LoVo (cell line): Measurements from ENCODE around the gene NLRC3.
"Not testable (repeated sequence)": the region's sequence is repeated elsewhere in the genome, so short reads cannot be mapped to it uniquely, and the experiment has no call there.

Experiments
- DNase-seq: peaks from one replicate; pipeline ENCODE4 v3.0.0-alpha.2; 2016; ENCODE audit warnings: low spot score

NLRC3 gene, protein sequence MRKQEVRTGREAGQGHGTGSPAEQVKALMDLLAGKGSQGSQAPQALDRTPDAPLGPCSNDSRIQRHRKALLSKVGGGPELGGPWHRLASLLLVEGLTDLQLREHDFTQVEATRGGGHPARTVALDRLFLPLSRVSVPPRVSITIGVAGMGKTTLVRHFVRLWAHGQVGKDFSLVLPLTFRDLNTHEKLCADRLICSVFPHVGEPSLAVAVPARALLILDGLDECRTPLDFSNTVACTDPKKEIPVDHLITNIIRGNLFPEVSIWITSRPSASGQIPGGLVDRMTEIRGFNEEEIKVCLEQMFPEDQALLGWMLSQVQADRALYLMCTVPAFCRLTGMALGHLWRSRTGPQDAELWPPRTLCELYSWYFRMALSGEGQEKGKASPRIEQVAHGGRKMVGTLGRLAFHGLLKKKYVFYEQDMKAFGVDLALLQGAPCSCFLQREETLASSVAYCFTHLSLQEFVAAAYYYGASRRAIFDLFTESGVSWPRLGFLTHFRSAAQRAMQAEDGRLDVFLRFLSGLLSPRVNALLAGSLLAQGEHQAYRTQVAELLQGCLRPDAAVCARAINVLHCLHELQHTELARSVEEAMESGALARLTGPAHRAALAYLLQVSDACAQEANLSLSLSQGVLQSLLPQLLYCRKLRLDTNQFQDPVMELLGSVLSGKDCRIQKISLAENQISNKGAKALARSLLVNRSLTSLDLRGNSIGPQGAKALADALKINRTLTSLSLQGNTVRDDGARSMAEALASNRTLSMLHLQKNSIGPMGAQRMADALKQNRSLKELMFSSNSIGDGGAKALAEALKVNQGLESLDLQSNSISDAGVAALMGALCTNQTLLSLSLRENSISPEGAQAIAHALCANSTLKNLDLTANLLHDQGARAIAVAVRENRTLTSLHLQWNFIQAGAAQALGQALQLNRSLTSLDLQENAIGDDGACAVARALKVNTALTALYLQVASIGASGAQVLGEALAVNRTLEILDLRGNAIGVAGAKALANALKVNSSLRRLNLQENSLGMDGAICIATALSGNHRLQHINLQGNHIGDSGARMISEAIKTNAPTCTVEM

GRCh38 chr16:3577302-3577752 lies at the start of gene NLRC3:
TSS of gene NLRC3 (minus strand) at chr16:3577403. CDS start at chr16:3565036, 12,367 bp downstream.
- no peak for DNase-seq

DNA sequence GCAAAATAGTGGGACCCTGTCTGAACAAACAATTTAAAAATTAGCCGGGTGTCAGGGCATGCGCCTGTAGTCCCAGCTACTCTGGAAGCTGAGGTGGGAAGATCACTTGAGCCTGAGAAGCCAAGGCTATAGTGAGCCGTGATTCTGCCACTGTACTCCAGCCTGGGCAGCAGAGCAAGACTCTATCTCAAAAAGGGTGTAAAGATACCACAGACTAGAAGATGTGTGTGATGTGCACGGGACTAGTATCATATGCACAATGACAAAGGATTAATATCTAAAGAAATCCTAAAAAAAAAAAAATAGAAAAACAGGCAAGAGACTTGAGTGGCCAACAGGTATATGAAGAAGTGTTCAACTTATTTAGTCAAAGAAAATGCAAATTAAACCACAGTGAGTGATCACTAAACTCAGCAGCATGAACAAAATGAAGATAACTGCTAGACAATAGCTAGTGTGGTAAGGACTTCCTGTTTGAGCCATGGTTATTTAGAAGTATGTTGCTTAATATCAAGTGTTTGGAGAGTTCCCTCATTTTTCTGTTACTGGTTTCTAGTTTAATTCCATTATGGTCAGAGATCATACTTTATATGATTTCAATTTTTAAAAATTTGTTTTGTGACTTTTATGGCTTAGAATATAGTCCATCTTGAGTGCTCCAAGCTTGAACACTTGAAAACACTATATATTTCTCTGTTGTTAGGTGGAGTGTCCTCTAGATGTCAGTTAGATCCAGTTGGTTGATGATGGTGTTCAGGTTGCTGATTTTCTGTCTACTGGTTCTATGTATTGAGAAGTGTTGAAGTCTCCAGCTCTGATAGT lies 48.9 kb upstream of the NLRC3 start:
- no peak for DNase-seq

DNA sequence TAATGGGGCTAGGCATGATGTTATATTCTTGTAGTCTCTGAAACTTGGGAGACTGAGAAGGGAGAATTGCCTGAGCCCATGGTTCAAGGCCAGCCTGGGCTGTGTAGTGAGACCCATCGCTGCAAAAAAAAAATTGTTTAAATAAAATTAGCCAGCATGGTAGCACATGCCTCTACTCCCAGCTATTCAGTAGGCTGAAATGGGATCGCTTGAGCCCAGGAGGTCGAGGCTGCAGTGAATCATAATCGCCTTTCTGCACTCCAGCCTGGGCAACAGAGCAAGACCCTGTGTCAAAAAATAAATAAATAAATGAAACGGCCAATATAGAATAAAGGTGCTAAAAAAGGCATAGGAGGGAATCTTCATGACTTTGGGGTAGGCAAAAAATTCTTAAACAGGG lies 48.1 kb upstream of the NLRC3 start:
- DNase-seq = no peak

- DNase-seq = no peak
Observed at GRCh38 chr16:3623642-3624041, 46.4 kb upstream of the NLRC3 start.

- DNase-seq = peak; percentile 75
Observed at GRCh38 chr16:3618769-3619141, 41.6 kb upstream of the NLRC3 start.

GRCh38 chr16:3612510-3613466 lies 35.6 kb upstream of the NLRC3 start:
- DNase-seq = no peak

DNA sequence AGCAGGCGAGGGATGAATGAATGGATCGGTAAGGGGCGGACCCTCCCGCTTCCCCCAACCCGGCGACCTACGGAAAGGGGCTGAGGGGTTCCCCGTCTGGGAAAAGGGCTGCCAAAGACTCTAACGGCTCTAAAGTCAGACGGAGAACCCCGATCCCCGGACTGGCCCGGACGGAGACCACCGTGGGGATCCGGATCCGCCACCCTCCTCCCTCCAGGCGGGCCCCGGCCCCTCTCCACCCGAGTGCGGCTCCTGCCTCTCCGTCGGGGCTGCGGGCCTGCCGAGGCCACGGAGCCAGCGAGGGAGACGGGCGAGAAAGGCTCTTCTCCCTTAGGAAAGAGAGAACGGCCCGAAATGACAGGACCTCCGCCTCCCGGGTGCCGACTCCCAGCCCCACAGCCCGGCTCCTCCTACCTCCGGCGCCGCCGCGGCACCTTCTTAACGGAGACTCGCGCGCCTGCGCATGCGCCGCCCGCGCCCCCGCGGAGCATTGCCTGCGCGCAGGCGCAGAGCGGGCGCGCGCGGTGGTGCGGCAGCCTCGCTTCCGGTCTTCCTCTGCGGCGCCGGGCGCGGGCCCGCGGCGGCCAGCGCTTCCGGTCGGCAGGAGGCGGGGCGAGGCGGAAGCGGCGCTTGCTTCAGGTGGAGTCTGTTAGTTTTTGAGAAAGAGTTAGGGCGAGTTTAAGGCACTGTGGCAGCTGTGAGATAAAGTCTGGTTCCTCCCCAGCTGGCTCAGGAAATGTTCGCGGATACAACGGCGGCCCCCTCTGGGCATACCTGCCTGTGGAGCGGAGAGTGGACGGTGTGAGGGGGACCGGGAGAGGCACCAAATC lies 34.2 kb upstream of the NLRC3 start, which contains the start of gene SLX4:
Gene SLX4, minus strand, starts transcription at position 461 of the 830 bp plus-strand sequence. CDS start 2,642 bp downstream, outside the sequence.
- peak; percentile 97 for DNase-seq

DNA sequence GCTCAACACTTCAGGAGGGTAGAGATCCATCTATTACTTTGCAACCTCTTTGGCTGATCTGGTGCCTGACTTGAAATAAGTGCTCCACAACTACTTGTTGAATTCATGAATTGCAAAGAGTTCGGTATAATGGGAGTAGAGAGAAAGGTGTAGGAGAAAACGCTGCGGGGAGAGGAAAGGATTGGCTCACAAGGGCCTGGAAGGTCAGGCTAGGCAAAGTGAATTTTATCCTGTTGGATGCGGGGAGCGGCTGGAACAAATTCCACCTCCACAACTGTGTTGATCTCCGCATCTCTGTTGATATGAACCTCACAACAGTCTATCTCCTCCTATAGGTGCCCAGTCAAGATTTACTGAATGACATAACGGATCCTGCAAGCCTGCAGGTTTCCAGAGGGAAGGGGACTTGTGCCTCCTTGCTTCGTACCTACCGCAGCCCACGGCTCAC lies 33.5 kb upstream of the NLRC3 start:
- DNase-seq = no peak

DNA sequence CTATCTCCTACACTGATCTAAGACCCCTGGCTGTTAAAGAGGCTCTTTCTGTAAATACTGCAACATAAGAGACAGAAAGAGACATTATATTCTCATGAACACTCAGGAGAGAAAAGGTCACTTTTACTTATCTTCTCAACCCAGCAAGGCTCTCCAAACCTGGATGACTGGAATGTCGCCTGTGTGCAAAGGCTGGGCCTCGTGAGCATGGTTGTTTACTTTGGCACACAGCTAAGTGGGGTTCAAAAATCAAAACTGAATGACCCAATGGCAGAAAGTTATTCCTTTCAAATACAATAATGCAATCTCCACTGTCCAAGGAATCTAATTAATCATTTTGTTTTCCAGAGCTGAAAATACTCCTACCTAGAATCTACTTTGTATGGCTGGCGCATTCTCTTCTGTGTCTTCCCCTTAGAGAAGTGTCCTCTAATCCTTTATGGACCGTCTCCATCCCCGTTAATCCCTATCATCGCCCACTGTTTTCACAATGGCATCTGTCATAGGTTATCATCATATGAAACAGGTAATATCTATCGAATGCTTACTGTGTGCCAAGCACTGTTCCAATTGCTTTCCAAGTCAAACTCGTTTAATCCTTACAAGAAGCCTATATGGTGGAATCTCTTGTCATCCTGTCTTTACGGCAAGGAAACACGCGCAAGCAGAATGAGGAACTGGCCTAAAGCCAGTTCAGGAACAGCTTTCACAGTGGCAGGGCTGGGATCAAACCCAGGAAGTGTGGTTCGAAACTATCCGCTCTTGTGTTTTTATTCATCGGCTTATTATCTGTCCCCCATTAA lies 32.9 kb upstream of the NLRC3 start:
- DNase-seq = no peak

DNA sequence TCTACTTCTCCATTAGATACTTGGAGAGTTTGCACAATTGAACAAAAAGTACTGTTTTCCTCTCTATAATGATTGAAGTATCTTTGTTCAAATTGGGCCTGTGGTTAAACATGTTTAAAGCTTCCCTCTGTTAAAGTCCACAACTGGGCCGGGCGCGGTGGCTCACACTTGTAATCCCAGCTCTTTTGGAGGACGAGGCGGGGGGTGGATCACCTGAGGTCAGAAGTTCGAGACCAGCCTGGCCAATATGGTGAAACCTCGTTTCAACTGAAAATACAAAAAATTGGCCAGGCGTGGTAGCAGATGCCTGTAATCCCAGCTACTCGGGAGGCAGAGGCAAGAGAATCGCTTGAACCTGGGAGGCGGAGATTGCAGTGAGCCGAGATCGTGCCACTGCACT lies 31.8 kb upstream of the NLRC3 start:
- not testable (repeated sequence) for DNase-seq

DNA sequence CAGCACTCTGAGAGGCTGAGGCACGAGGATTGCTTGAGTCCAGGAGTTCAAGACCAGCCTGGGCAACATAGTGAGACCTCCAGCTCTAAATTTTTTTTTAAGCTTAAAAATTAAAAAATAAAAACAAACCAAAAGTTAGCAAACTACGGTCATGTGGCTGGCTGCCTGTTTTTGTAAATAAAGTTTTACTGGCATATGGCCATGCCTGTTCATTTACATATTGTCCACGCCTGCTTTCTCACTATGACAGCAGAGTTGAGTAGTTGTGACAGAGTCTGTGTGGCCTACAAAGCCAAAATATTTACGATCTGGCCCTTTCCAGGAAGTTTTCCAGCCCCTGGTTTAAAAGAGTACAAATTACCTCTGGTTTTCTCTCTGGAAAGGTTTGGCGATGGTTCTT lies 30.9 kb upstream of the NLRC3 start:
- DNase-seq = no peak

GRCh38 chr16:3607634-3608033 lies 30.4 kb upstream of the NLRC3 start:
- DNase-seq = no peak

GRCh38 chr16:3607161-3607560 lies 30.0 kb upstream of the NLRC3 start:
- no peak for DNase-seq

GRCh38 chr16:3606441-3606840 lies 29.2 kb upstream of the NLRC3 start:
- no peak for DNase-seq

DNA sequence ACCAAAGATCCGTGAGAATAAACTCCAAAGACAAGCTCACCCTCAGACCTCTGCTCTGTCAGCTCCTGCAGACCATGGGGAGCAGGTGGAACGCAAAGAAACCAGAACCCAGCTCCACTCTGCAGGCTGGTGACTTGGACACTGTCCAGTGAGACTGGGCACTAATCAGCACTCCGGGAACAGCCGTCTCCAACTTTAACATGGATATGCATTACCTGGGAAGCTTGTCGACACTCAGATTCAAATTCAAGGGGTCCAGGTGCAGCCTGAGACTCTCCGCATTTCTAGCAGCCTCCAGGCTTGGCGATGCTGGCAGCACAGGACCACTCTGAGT lies 25.1 kb upstream of the NLRC3 start:
- no peak for DNase-seq

GRCh38 chr16:3601614-3602319 lies 24.6 kb upstream of the NLRC3 start:
- DNase-seq = no peak

DNA sequence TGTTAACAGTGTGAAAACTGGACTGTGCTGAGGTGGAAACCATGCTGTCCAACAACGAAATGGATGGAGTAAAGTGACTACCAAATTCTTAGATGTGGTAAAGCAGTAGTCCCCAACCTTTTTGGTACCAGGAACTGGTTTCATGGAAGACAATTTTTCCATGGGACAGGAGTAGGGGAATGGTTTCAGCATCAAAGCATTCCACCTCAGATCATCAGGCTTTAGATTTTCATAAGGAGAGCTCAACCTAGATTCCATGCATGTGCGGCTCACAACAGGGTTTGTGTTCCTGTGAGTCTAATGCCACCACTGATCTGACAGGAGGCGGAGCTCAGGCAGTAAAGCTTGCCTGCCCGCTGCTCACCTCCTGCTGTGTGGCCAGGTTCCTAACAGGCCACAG lies 22.7 kb upstream of the NLRC3 start:
- DNase-seq = no peak

DNA sequence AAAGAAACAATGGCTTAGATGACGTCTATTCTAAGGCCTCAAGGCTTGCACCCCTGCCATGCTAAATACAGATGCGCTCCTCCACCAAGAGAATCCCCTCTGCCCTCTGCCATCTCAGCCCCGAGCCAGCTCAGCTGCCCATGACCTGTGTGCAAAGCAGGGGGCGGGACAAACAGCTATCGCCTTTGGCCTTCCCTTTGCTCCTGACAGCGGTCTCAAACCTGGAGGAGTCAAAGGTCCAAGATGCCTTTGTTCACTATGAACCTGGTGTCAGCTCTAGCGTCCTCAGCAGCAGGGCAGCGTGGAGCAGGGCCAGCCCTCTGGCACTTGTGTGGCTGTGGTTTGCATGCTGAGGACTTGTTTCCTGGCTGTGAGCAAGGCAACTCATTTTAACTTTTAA lies 21.9 kb upstream of the NLRC3 start:
- DNase-seq = no peak
